ENCODE measurements around the gene JOSD1. TPM values are rescaled to one million over a fixed set of nuclear protein-coding genes. Genes with fewer than 3 reads are reported as not detected.
"Not testable (repeated sequence)": the region's sequence is repeated elsewhere in the genome, so short reads cannot be mapped to it uniquely, and the experiment has no call there.

Gene JOSD1
- total RNA-seq, 1 donor from 2014 or later = 35.5 TPM

- no peak for DNase-seq
Measured at GRCh38 chr22:38684895-38685294, 15.8 kb downstream of the JOSD1 start.

- DNase-seq = peak; percentile 67
Measured at GRCh38 chr22:38681582-38682335, 19.0 kb downstream of the JOSD1 start, which contains the start of gene TOMM22. Gene TOMM22, plus strand, starts transcription at chr22:38681957. Its CDS starts 22 bp downstream, at chr22:38681979.

GRCh38 chr22:38675833-38676232, 24.9 kb downstream of the JOSD1 start:
- no peak for DNase-seq

- no peak for DNase-seq
Measured at GRCh38 chr22:38674888-38675287, 25.9 kb downstream of the JOSD1 start.

- DNase-seq = no peak
Measured at GRCh38 chr22:38657045-38657909, 43.5 kb downstream of the JOSD1 start.

GRCh38 chr22:38656256-38657044, 44.3 kb downstream of the JOSD1 start, which contains the start of the genes CBY1 and FAM227A:
Gene CBY1, plus strand, starts transcription at chr22:38656638. Its CDS starts 11,417 bp downstream, at chr22:38668055.
Gene FAM227A, minus strand, starts transcription at chr22:38656392. Its CDS starts 6,224 bp downstream, at chr22:38650168.
- peak; percentile 83 for DNase-seq

- DNase-seq = no peak
Measured at GRCh38 chr22:38655519-38656255, 45.1 kb downstream of the JOSD1 start.

GRCh38 chr22:38653741-38654140, 47.0 kb downstream of the JOSD1 start:
- DNase-seq = no peak

GRCh38 chr22:38652859-38653258, 47.9 kb downstream of the JOSD1 start:
- no peak for DNase-seq

GRCh38 chr22:38649841-38650522, 50.8 kb downstream of the JOSD1 start:
- DNase-seq = no peak

GRCh38 chr22:38645430-38645829, 55.3 kb downstream of the JOSD1 start:
- DNase-seq = no peak

- DNase-seq = not testable (repeated sequence)
Measured at GRCh38 chr22:38644245-38644644, 56.5 kb downstream of the JOSD1 start.

GRCh38 chr22:38641476-38642040, 59.2 kb downstream of the JOSD1 start:
- no peak for DNase-seq

- no peak for DNase-seq
Measured at GRCh38 chr22:38638728-38639127, 62.0 kb downstream of the JOSD1 start.

GRCh38 chr22:38638216-38638615, 62.5 kb downstream of the JOSD1 start:
- DNase-seq = no peak

Small RNA genes lying within 50 kb of the gene (small RNA-seq; reads per million reads assigned to genes)
- gene AL021707.8 (ENCODE audit: low replicate concordance) = not detected

Other genes with a start within 250 kb of the JOSD1 start
- gene KCNJ4, start 245.7 kb downstream of the JOSD1 start, total RNA-seq = 0.30 TPM
- gene KDELR3, start 232.8 kb downstream of the JOSD1 start, total RNA-seq = 24.0 TPM
- gene DDX17, start 194.6 kb downstream of the JOSD1 start, total RNA-seq = 516 TPM
- 5.6 TPM for gene DMC1, start 130.8 kb downstream of the JOSD1 start, total RNA-seq
- gene FAM227A, start 44.6 kb downstream of the JOSD1 start, total RNA-seq = 3.2 TPM
- 18.0 TPM for gene CBY1, start 44.3 kb downstream of the JOSD1 start, total RNA-seq
- 33.5 TPM for gene TOMM22, start 19.0 kb downstream of the JOSD1 start, total RNA-seq
- gene GTPBP1, start 5.0 kb upstream of the JOSD1 start, total RNA-seq = 42.4 TPM
- gene SUN2, start 55.1 kb upstream of the JOSD1 start, total RNA-seq = 50.6 TPM
- 9.5 TPM for gene DNAL4, start 93.2 kb upstream of the JOSD1 start, total RNA-seq
- 2.5 TPM for gene NPTXR, start 143.1 kb upstream of the JOSD1 start, total RNA-seq
- gene CBX6, start 171.3 kb upstream of the JOSD1 start, total RNA-seq = 18.0 TPM